ENCODE results near the gene RASGRP2.

RASGRP2 gene

DNA sequence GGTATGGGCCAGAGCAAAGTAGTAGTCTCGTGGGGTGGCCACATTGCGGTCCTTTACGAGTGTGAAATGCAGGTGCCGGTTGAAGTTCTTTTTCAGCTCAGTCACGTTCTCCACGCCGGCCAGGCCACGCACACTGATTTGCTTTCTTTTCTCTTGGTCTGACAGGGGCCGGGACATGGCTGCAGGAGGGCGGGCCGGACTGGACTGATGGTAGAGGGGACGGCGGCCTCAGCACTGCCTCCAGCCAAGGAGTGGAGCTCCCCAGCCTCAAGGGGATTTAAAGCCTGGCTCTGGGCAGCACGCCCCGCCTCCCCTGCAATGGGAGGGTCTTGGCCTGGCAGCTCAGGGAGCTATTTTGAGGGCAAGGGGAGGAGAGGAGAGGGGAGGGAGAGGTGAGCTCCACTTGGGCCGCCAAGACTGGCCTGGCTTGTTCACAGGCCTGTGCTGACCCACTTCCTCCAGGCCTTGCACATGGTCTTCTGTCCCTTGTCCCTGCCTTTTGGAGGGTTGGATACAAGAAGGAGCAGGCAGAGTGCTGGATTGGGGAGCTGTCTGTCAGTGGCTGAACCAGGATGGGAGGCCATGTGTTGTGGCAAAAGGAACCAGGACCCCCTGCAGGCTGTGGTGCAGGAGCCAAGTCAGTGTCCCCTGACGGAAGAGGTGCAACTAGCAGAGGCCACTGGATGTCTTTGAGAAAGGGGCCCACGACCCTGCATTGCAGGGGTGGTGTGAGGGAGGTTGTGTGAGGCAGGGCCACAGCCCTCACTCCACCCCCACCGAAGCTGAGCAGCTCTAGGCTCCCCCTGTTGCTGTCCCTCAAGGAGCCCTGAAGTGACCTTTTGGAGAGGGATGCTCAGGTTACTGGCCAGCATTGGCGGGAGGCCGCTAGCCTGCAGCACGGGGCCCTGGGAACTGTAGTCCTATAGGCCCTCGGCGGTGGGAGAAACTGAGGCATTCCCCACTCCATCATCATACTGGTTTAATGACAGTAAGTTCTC, 16.1 kb upstream of the RASGRP2 start, which contains the start of gene PYGM:
PYGM (minus strand) TSS at position 253 of the 998 bp plus-strand sequence; CDS start at position 177, 76 bp downstream.
- Histone ChIP-seq H3K4me3 (ENCODE audit: low read length) (no peak within 1 kb of the TSS), H3K36me3 (ENCODE audit: control insufficient read depth, insufficient read depth, low read length) (peaks cover 20% of the 10 kb centered on the region), H3K9me3 (ENCODE audit: control insufficient read depth, low read length) (no peaks in the 10 kb centered on the region), H3K9ac (ENCODE audit: low read length) (no peak within 1 kb of the TSS), H3K27me3 (ENCODE audit: control insufficient read depth, insufficient read depth, low read length) (no peaks in the 10 kb centered on the region), H3K4me1 (ENCODE audit: control insufficient read depth, insufficient read depth, low read length) (peaks cover 8% of the 10 kb centered on the region)

DNA sequence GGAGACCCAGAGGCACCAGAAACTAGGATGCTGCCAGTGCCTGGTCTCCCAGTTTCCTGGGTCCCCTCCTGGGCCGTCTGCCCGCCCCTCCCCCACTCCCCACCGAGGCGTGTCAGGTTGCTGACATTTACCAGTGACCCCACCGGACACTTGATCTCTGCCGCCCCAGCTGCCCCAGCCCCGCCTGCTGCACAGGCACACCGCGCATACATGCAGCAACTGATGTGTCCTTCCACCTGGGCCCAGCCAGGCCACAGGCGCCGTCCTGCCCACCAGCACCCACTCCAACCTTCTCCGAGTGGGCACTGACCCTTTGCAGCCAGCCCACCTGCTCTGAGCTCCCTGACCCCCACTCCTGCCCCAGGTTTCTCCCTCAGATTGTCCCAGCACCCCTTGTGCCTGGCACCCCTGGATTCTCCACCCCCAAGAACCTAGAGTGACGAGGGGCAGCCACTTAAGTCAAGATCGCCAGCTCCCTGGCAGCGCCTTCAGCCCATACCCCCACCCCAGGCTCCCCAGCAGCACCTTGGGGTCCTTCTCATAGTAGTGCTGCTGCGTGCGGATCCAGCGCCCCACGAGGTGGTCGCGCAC, 15.3 kb upstream of the RASGRP2 start:
- Histone ChIP-seq H3K4me1 (ENCODE audit: control insufficient read depth, insufficient read depth, low read length) (peaks cover 8% of the 10 kb centered on the region), H3K9ac (ENCODE audit: low read length) (no peak overlapping the region), H3K4me3 (ENCODE audit: low read length) (no peak overlapping the region), H3K9me3 (ENCODE audit: control insufficient read depth, low read length) (no peaks in the 10 kb centered on the region), H3K36me3 (ENCODE audit: control insufficient read depth, insufficient read depth, low read length) (peaks cover 12% of the 10 kb centered on the region), H3K27me3 (ENCODE audit: control insufficient read depth, insufficient read depth, low read length) (no peaks in the 10 kb centered on the region)

DNA sequence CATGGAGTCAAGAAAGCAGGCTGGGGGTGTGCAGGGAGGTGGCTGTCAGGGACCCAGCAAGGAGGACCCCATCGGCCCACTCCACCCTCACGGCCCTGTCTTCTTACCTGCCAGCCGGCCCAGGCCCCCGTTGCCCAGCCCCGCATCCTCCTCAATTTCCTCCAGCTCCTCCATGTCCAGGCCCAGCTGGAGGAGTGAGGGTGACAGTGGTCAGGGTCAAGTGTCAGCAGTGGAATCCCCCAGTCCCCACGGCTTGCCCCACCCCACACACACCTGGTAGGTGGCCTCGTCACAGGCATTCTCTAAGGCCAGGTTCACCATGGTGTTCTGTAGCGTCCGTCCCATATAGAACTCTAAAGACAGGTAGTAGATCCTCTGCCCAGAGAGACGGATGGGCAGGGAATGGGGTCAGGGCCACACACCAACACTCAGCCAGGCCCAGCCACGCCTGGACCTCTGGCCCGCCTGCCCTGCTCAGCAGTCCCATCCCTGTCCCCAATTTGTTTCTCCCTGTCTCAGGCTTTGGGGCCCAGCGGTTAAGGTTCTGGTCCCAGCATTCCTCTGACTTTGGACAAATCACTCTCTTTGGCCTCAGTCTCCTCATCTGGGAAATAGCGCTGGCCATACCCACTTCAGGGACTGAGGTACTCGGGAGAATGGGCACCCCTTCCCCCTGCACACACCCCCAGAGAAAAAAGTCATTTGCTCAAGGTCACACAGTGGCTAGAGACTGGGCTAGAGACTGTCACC, 14.6 kb upstream of the RASGRP2 start:
- Histone ChIP-seq H3K36me3 (ENCODE audit: control insufficient read depth, insufficient read depth, low read length) (peaks cover 6% of the 10 kb centered on the region), H3K4me3 (ENCODE audit: low read length) (no peak overlapping the region), H3K4me1 (ENCODE audit: control insufficient read depth, insufficient read depth, low read length) (peaks cover 5% of the 10 kb centered on the region), H3K9me3 (ENCODE audit: control insufficient read depth, low read length) (no peaks in the 10 kb centered on the region), H3K27me3 (ENCODE audit: control insufficient read depth, insufficient read depth, low read length) (no peaks in the 10 kb centered on the region), H3K9ac (ENCODE audit: low read length) (no peak overlapping the region)

DNA sequence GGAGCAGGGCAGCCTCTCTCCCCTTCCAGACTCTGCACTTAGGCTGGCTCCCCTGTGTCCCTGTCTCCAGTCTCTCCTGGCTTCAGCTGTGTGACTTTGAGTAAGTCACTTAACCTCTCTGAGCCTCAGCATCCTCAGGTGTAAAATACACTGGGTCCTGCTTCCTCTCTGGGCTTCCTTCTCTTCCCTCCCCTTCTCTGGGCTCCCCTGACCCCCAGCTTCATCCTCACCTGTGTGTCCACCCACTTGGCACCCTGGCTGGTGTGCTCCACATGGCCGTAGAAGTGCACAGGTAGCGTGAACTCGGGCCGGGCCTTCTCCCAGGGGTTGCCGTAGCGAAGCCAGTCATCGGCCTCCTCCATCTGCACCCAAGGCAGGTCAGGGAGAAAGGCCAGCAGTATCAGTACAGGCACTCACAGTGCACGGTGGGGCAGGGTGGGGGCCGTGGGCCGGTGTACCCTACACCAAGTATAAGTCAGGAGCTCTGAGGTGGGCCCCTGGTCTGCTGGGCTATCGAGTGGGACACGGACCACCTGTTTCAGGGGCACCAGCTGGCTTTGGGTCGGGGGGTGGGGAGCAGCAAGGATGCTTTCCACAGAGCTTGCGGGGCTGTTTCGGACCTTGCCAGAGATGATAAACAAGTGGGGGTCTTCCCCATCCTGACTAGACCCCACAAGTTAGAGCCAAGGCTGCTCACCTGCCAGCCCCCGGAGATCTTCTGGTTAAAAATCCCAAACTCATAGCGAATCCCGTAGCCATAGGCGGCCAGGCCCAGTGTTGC, 13.8 kb upstream of the RASGRP2 start:
- Histone ChIP-seq H3K27me3 (ENCODE audit: control insufficient read depth, insufficient read depth, low read length) (no peaks in the 10 kb centered on the region), H3K9me3 (ENCODE audit: control insufficient read depth, low read length) (no peaks in the 10 kb centered on the region), H3K4me1 (ENCODE audit: control insufficient read depth, insufficient read depth, low read length) (peaks cover 5% of the 10 kb centered on the region), H3K9ac (ENCODE audit: low read length) (no peak overlapping the region), H3K4me3 (ENCODE audit: low read length) (no peak overlapping the region), H3K36me3 (ENCODE audit: control insufficient read depth, insufficient read depth, low read length) (no peaks in the 10 kb centered on the region)

DNA sequence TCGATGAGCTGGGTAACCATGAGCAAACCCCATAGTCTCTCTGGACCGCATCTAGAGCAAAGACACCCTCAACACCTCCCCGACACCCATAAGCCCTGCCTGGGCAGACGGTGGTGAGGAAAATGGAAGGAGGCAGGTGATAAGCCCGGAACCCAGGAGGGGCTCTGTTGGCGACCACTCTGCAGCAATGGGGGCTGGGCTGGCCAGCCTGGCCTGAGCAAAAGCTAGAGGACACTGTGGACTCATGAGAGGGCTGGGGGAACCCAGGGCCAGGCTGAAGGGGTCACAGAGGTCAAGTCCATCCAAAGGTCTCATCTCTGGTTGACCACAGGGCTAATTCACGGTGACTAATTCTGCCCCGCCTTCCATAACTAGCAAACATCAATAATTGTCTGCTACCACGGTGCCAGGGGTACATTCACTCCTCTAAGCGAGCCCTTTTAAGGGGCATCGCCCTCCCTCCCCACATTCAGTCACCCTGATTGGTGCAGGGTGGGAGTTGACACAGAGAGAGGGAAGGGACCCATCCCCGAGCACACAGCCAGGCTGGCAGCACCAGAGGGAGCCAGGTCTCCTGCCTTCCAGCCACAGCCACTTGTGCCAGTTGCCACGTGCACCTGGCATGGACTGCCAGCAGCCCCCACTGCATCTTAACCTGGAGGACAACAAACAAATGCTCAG, 11.9 kb upstream of the RASGRP2 start:
- no peaks in the 10 kb centered on the region for H3K36me3 ChIP-seq (ENCODE audit: control insufficient read depth, insufficient read depth, low read length)
- no peaks in the 10 kb centered on the region for H3K9me3 ChIP-seq (ENCODE audit: control insufficient read depth, low read length)

DNA sequence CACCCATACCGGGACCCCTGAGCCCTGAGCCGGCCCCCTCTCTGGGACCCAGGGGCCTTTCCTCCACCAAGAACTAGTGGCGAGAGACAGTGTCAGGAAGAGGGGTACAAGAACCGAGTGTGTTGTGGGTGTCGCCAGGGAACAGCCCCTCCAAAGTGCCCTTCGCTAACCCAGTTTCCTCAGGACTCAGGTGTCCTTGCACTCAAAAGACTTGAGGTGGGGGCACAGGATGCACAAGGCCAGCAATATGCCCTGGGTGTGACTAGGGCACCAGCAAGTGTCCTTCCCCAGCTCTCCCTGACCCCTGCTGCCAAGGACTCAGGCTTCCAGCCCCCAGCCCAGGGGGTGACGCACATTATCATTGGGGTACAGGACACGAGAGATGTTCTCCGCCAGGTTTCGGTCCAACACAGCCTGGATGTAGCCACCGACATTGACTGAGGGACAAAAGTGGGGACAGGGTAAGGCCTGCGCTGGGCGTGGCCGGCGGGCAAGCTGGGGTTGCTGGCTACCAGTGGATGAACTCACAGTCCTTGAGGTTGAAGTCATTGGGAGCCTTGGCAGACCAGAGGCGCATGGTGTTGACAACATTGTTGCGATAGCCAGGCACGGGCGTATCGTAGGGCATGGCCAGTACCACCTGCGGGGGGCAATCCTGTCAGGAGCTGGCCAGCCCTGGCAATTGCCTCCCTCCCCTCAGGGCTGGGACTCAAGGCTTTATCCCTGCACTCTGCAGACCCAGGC, 11.1 kb upstream of the RASGRP2 start:
- no peaks in the 10 kb centered on the region for H3K9me3 ChIP-seq (ENCODE audit: control insufficient read depth, low read length)
- H3K27me3 ChIP-seq (ENCODE audit: control insufficient read depth, insufficient read depth, low read length) = no peaks in the 10 kb centered on the region
- no peak overlapping the region for H3K4me3 ChIP-seq (ENCODE audit: low read length)
- no peaks in the 10 kb centered on the region for H3K36me3 ChIP-seq (ENCODE audit: control insufficient read depth, insufficient read depth, low read length)
- H3K4me1 ChIP-seq (ENCODE audit: control insufficient read depth, insufficient read depth, low read length) = peaks cover 5% of the 10 kb centered on the region
- no peak overlapping the region for H3K9ac ChIP-seq (ENCODE audit: low read length)

More for the DNA sequence above, 11.9 kb upstream of the RASGRP2 start:
- Histone ChIP-seq H3K4me1 (ENCODE audit: control insufficient read depth, insufficient read depth, low read length) (peaks cover 5% of the 10 kb centered on the region), H3K4me3 (ENCODE audit: low read length) (no peak overlapping the region), H3K9ac (ENCODE audit: low read length) (no peak overlapping the region), H3K27me3 (ENCODE audit: control insufficient read depth, insufficient read depth, low read length) (no peaks in the 10 kb centered on the region)

DNA sequence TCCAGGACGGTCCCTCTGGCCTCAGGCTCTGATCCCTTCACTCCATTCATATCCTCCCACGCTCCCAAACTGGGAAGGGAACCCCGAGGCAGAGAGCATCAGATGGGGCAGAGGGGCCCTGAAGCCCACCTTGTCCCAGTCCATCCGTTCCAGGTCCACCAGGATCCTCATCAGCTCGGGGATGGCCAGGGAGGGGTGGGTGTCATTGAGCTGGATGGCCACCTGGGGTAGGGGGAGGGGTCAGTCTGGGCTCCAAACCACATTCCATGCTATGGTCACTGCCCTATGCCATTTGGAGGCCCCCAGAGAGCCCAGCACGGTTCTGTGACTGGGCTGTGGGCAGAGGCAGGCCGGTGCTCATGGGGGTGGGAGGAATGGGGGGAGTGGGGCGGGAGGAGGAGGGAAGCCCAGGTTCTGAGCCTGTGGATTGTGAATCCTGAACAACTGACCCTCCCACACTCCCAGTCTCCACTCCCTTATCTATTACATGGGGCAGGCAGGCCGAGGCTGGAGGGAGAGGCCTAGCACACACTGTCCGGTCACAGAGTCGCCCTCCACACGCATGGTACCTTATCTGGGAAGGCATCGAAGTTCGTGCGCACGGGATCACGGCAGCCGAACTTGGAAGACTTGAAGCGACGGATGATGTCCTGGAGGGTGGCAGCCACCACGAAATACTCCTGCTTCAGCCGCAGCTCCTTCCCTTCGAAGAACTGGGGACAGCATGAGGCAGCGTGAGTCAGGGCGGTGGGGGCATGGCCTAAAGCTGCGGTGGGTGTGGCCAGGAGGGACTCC, 10.4 kb upstream of the RASGRP2 start:
- no peak overlapping the region for H3K9ac ChIP-seq (ENCODE audit: low read length)
- H3K27me3 ChIP-seq (ENCODE audit: control insufficient read depth, insufficient read depth, low read length) = no peaks in the 10 kb centered on the region
- H3K9me3 ChIP-seq (ENCODE audit: control insufficient read depth, low read length) = no peaks in the 10 kb centered on the region
- H3K4me1 ChIP-seq (ENCODE audit: control insufficient read depth, insufficient read depth, low read length) = peaks cover 1% of the 10 kb centered on the region
- H3K4me3 ChIP-seq (ENCODE audit: low read length) = no peak overlapping the region
- H3K36me3 ChIP-seq (ENCODE audit: control insufficient read depth, insufficient read depth, low read length) = no peaks in the 10 kb centered on the region

DNA sequence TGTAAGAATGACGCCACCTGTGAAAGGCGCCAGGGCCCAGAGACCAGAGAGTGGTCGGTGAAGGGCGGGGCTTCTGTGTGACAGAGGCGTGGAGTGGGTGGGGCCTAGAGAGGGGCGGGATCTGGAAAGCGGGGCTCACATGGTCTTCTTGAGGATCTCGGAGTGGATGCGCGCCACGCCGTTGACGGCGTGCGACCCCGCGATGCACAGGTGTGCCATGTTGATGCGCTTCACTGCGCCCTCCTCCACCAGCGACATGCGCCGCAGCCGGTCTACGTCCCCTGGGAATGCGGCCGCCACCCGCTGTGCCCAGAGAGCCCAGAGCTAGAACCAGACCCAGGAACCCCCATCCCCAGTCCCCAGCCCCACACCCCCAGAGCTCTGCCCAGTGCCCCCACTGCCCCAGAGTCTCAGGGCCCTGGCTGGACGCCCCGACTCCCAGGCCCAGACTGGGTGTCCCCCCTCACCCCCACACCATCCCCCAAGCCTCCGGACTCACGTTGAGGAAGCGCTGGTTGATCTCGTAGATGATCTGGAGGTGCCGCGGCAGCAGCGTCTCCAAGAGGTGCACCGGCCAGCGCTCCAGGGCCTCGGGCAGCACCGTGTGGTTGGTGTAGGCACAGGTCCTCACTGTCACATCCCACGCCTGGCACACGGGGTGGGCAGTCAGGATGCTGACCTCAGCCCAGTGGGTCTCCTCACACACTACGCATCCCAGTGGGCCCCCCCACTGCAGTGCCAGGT, 9.6 kb upstream of the RASGRP2 start:
- no peaks in the 10 kb centered on the region for H3K9me3 ChIP-seq (ENCODE audit: control insufficient read depth, low read length)
- no peaks in the 10 kb centered on the region for H3K4me1 ChIP-seq (ENCODE audit: control insufficient read depth, insufficient read depth, low read length)
- no peak overlapping the region for H3K4me3 ChIP-seq (ENCODE audit: low read length)
- no peaks in the 10 kb centered on the region for H3K36me3 ChIP-seq (ENCODE audit: control insufficient read depth, insufficient read depth, low read length)
- no peak overlapping the region for H3K9ac ChIP-seq (ENCODE audit: low read length)
- no peaks in the 10 kb centered on the region for H3K27me3 ChIP-seq (ENCODE audit: control insufficient read depth, insufficient read depth, low read length)

DNA sequence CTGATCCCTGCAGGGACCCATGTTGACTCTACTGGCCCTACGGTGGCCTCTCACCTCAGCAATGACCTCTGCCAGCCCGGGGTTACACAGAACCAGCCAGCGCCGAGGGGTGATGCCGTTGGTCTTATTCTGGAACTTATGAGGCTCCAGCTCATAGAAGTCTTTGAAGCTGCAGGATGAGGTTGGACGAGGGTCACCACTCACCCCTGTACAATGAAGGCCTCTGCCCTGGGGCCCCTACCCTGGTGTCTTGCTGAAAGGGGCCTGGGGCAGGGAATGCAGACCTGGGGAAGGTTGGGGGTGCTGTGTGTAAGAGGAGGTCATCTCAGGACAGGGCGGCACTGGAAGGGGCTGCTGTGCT, 9.1 kb upstream of the RASGRP2 start:
- no peak overlapping the region for H3K9ac ChIP-seq (ENCODE audit: low read length)
- H3K4me1 ChIP-seq (ENCODE audit: control insufficient read depth, insufficient read depth, low read length) = no peaks in the 10 kb centered on the region
- H3K36me3 ChIP-seq (ENCODE audit: control insufficient read depth, insufficient read depth, low read length) = no peaks in the 10 kb centered on the region
- no peak overlapping the region for H3K4me3 ChIP-seq (ENCODE audit: low read length)
- H3K27me3 ChIP-seq (ENCODE audit: control insufficient read depth, insufficient read depth, low read length) = no peaks in the 10 kb centered on the region
- H3K9me3 ChIP-seq (ENCODE audit: control insufficient read depth, low read length) = no peaks in the 10 kb centered on the region
